ENCODE measurements around the gene NTSR1.

GRCh38 chr20:62670998-62671397 lies 37.6 kb upstream of the NTSR1 start:
- TF ChIP-seq ZNF274 (IDR thresholded peaks at IDR 0.05; ENCODE audit: low read depth, low read length) (no peak), YY1 (IDR thresholded peaks at IDR 0.05; ENCODE audit: insufficient read depth, insufficient read length) (no peak)

Data from NT2/D1 (cell line).